K562 (cell line): ENCODE results near the gene RSPH6A. TPM values are rescaled to one million over a fixed set of nuclear protein-coding genes. Genes with fewer than 3 reads are reported as not detected.
A peak's percentile ranks its signal among the peaks of the same experiment; 100 is the strongest.

Source experiments
- ATAC-seq: fragments of 200-7000 bp; cut with Tn5 transposase; 3 replicates; pipeline ENCODE4 v1.9.1; 2020; ENCODE audit warnings: moderate library complexity
- BruUV-seq: library from RNA; stranded (reverse); fragments of 400-500 nt; replicated peaks from 2 replicates; lab custom pipeline; 2021; lab: Mats Ljungman, UMichigan
- CTCF ChIA-PET: fragments of 300-600 bp; formaldehyde crosslinking; extraction: SDS; loops from one replicate; lab custom pipeline; 2021; ENCODE audit warnings: low intra/inter-chr PET ratio; lab: Yijun Ruan, JAX
- POLR2A ChIA-PET: fragments of 300-600, 350-650 bp; sonication (Branson Sonifier 250); formaldehyde crosslinking; extraction: SDS; loops from one replicate; lab custom pipeline; 2021; ENCODE audit warnings: antibody characterized with exemption, inconsistent platforms; lab: Yijun Ruan, JAX
- DNase-seq, 4 experiments: peaks; one replicate each; pipeline versions ENCODE4 v3.0.0 to v3.0.0-alpha.2; 2011 to 2018; ENCODE audit warnings: low spot score in 3 of 4, mixed read lengths in 3 of 4; ENCODE audit errors: extremely low read depth in 1 of 4
- FAIRE-seq: peaks from 2 replicates; lab custom pipeline; 2011; peaks lifted over from hg19 to GRCh38; lab: Jason Lieb, UNC
- H2AFZ ChIP-seq: 2 replicates; pipeline ENCODE4 v1.6.0; 2011; ENCODE audit warnings: low read depth, low read length, control low read depth, inconsistent platforms
- H3K27ac ChIP-seq: fragments of 200-600 bp; 3 replicates; pipeline ENCODE4 v1.8.0; 2011; ENCODE audit warnings: low read depth, mild to moderate bottlenecking, control low read depth, inconsistent platforms, low read length, moderate library complexity, mixed read lengths; ENCODE audit errors: extremely low read depth
- H3K27me3 ChIP-seq, 2 experiments: fragments of 300-600 bp in 1 of 2; 2 replicates in 1 of 2; 3 replicates in 1 of 2; pipeline versions ENCODE4 v1.6.0 to v1.8.0; 2011; ENCODE audit warnings: inconsistent platforms in 2 of 2, low read length in 2 of 2, mild to moderate bottlenecking in 1 of 2, mixed read lengths in 1 of 2, moderate library complexity in 1 of 2; ENCODE audit not compliant: control insufficient read depth in 2 of 2, insufficient read depth in 2 of 2
- H3K36me3 ChIP-seq: fragments of 300-600 bp; 3 replicates; pipeline ENCODE4 v1.8.0; 2011; ENCODE audit warnings: mild to moderate bottlenecking, low read length, inconsistent platforms; ENCODE audit not compliant: control insufficient read depth, insufficient read depth
- H3K4me1 ChIP-seq, 2 experiments: fragments of 200-600 bp in 1 of 2; replicated peaks in 1 of 2; 2 replicates in 1 of 2; 3 replicates in 1 of 2; pipeline versions ENCODE4 v1.5.1 to v1.8.0; 2011; ENCODE audit warnings: inconsistent platforms in 2 of 2, low read length in 2 of 2, mild to moderate bottlenecking in 1 of 2, mixed read lengths in 1 of 2, moderate library complexity in 1 of 2; ENCODE audit not compliant: control insufficient read depth in 2 of 2, insufficient read depth in 2 of 2
- H3K4me2 ChIP-seq: 2 replicates; pipeline ENCODE4 v1.6.1; 2011; ENCODE audit warnings: low read length, control low read depth, inconsistent platforms, mixed read lengths; ENCODE audit not compliant: insufficient read depth
- H3K4me3 ChIP-seq: fragments of 200-600 bp; sonication (generic), shearing (Covaris generic); 2 replicates; pipeline ENCODE4 v1.5.1; 2016; ENCODE audit warnings: control low read depth, inconsistent platforms
- H3K79me2 ChIP-seq: fragments of 200-600 bp; 3 replicates; pipeline ENCODE4 v1.8.0; 2011; ENCODE audit warnings: low read length, inconsistent platforms; ENCODE audit not compliant: control insufficient read depth, insufficient read depth
- H3K9ac ChIP-seq, 2 experiments: 2 replicates each; pipeline versions ENCODE4 v1.6.0 to v1.6.1; 2011; ENCODE audit warnings: low read depth in 2 of 2, low read length in 2 of 2, control low read depth in 1 of 2, inconsistent platforms in 1 of 2, mild to moderate bottlenecking in 1 of 2, mixed read lengths in 1 of 2; ENCODE audit not compliant: insufficient read depth in 1 of 2
- H3K9me1 ChIP-seq: one replicate; pipeline ENCODE4 v1.6.0; 2011; ENCODE audit warnings: inconsistent platforms, mild to moderate bottlenecking, low read length, moderate library complexity; ENCODE audit not compliant: control insufficient read depth, insufficient read depth
- H3K9me3 ChIP-seq: replicated peaks from 2 replicates; pipeline ENCODE4 v1.5.1; 2011; ENCODE audit warnings: low read depth, low read length, inconsistent platforms; ENCODE audit not compliant: control insufficient read depth, insufficient read depth
- H4K20me1 ChIP-seq: replicated peaks from 2 replicates; pipeline ENCODE4 v1.6.1; 2011; ENCODE audit warnings: low read length, inconsistent platforms, mixed read lengths; ENCODE audit not compliant: control insufficient read depth, insufficient read depth
- NFATC3 ChIP-seq: fragments of 450-650 bp; IDR thresholded peaks from 2 replicates; pipeline ENCODE4 v1.6.1; 2017; ENCODE audit warnings: mild to moderate bottlenecking
- POLR2G ChIP-seq: fragments of 200-400 bp; formaldehyde crosslinking; IDR thresholded peaks from 2 replicates; pipeline ENCODE4 v1.6.1; 2017; ENCODE audit warnings: low read depth, mild to moderate bottlenecking, antibody characterized with exemption, low read length, moderate library complexity
- SUPT5H ChIP-seq: fragments of 450-650 bp; IDR thresholded peaks from 2 replicates; pipeline ENCODE4 v1.6.1; 2016
- ZNF146 ChIP-seq: IDR thresholded peaks from one replicate; pipeline ENCODE4 v1.6.1; 2018; ENCODE audit warnings: missing compliant biosample characterization; ENCODE audit not compliant: unreplicated experiment
- WGBS: fragments of 100-300 bp; shearing (Covaris generic); methylation state at CpG from one replicate; pipeline ENCODE4 v1.1.6; 2016; ENCODE audit warnings: low coverage, mixed read lengths; ENCODE audit not compliant: insufficient coverage; ENCODE audit errors: missing lambda C conversion rate; 5-methylcytosine and 5-hydroxymethylcytosine counted together
- in situ Hi-C: fragments of 300-500 bp; cut with MboI; formaldehyde crosslinking; loops from 4 replicates; pipeline ENCODE4 v1.15.0; 2018; ENCODE audit warnings: inconsistent platforms, mixed read lengths
- intact Hi-C: fragments of 100-400 bp; cut with micrococcal nuclease; formaldehyde crosslinking; loops from 2 replicates; pipeline ENCODE4 v1.14.2; 2022
- polyA plus RNA-seq, 8 experiments: library from polyadenylated mRNA; depleted of rRNA in 4 of 8; stranded (reverse) in 5 of 8; unstranded in 3 of 8; fragments of >200 nt; fragmentation: Nextera tagmentation in 2 of 8; fragmentation: Illumina TruSeq in 1 of 8; extraction: Ambion mirVana in 2 of 8; extraction: Trizol in 1 of 8; gene quantifications; 2 replicates each; pipeline versions ENCODE4 v1.2.1 to v1.2.3, GENCODE V29; 2011 to 2014; ENCODE audit warnings: inconsistent platforms in 1 of 8, missing spikeins in 1 of 8
- total RNA-seq, 7 experiments: library from RNA; depleted of rRNA in 6 of 7; stranded (reverse); fragments of >200 nt in 6 of 7; fragmentation: Illumina TruSeq in 2 of 7; extraction: Trizol in 2 of 7; gene quantifications; 2 replicates each; pipeline versions ENCODE4 v1.2.1 to v1.2.3, GENCODE V29; 2011 to 2021; ENCODE audit warnings: low replicate concordance in 1 of 7

Gene RSPH6A
- total and polyA plus RNA-seq, 9 of the 15 experiments (the other 6 are each of a cell fraction or from before 2014, with no cell fraction given): 0.03 to 0.15 (median 0.07) TPM; not detected in 5

GRCh38 chr19:45820413-45821102 is 5.5 kb upstream of the RSPH6A start:
- peak overlapping the region in 1 of 2 experiments; percentile 55; a peak in 1 of 4 replicates for H3K9ac ChIP-seq
- no peak for DNase-seq
- H3K27me3 ChIP-seq: no peaks in the 10 kb centered on the region
- ATAC-seq: no peak
- ChIA-PET POLR2A (interaction anchor here (0.6 to 1.4 kb wide), 7 partner anchors 9 to 175 kb away, joined by 3 to 5 read pairs (median 3); partner anchors contain the start of gene IRF2BP1), CTCF (no interaction called here)
- in situ Hi-C loops: no loop called here
- peak; percentile 26 for FAIRE-seq
- peaks cover 13% of the 10 kb centered on the region; the same call in 1 of the 2 replicates for H4K20me1 ChIP-seq
- no TSS peak for BruUV-seq
- peak; percentile 44 for TF ChIP-seq POLR2G
- no peak for TF ChIP-seq NFATC3
- H3K4me2 ChIP-seq: no peak overlapping the region
- H2AFZ ChIP-seq: no peak overlapping the region
- peaks cover 5% of the 10 kb centered on the region for H3K9me1 ChIP-seq
- intact Hi-C loops: no loop called here
- H3K27ac ChIP-seq: no peak overlapping the region
- no peaks in the 10 kb centered on the region for H3K79me2 ChIP-seq
- H3K36me3 ChIP-seq: peaks cover 67% of the 10 kb centered on the region; the same call in 2 of the 3 replicates
- peaks cover 0 to 36% of the 10 kb centered on the region in 2 experiments; a peak in 3 of 5 replicates for H3K4me1 ChIP-seq
- 68% methylated on average over 19 of the region's 20 CpGs for WGBS
- H3K4me3 ChIP-seq: no peak overlapping the region
- H3K9me3 ChIP-seq: no peaks in the 10 kb centered on the region

DNA sequence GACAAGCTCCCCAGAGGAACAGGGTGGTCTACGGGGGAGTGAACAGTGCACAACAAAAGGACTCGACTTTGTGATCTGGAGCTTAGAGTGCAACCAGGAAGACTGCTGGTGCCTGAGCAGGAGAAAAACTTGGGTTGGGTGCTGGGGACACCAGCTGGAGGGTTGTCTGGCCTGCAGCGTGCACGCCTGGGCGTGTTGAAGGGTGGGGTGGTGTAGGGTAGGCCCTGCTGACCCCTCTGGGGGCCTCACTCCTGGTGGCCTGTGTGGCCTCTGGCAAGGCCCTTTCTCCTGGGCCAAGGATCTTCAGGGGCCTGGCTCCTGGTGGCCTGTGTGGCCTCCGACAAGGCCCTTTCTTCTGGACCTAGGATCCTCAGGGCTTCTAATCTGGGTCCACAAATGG is 4.7 kb upstream of the RSPH6A start:
- 85% methylated on average over 4 of the region's 6 CpGs for WGBS

More for the DNA sequence above, 4.7 kb upstream of the RSPH6A start:
- CTCF ChIA-PET: no interaction called here
- DNase-seq: no peak
- no peak overlapping the region for H3K27ac ChIP-seq
- H3K27me3 ChIP-seq: no peaks in the 10 kb centered on the region
- ATAC-seq: no peak
- H3K4me3 ChIP-seq: no peak overlapping the region
- peaks cover 0 to 38% of the 10 kb centered on the region in 2 experiments; a peak in 3 of 5 replicates for H3K4me1 ChIP-seq
- intact Hi-C loops: loop anchor here (5.0 to 10.0 kb wide), 2 partner anchors 193 to 255 kb away; no protein-coding TSS in a partner anchor
- H3K9me1 ChIP-seq: peaks cover 3% of the 10 kb centered on the region
- H3K9me3 ChIP-seq: no peaks in the 10 kb centered on the region
- H3K9ac ChIP-seq: 0 out of 4 replicates have a peak overlapping the region, but pooled peaks of 1 of the 2 experiments have one; percentile 70
- FAIRE-seq: no peak
- H3K4me2 ChIP-seq: no peak overlapping the region
- peaks cover 63% of the 10 kb centered on the region; the same call in 2 of the 3 replicates for H3K36me3 ChIP-seq
- in situ Hi-C loops: no loop called here
- no TSS peak for BruUV-seq
- H4K20me1 ChIP-seq: peaks cover 13% of the 10 kb centered on the region; the same call in 1 of the 2 replicates
- no peak overlapping the region for H2AFZ ChIP-seq
- no peaks in the 10 kb centered on the region for H3K79me2 ChIP-seq
- TF ChIP-seq ZNF146 (CRISPR knock-in tag): no peak
- TF ChIP-seq SUPT5H: 0 out of 2 replicates have a peak, but pooled peaks have one; percentile 1
- POLR2A ChIA-PET: interaction anchor here (0.6 to 1.4 kb wide), 4 partner anchors 41 to 174 kb away, joined by 3 to 6 read pairs (median 4); partner anchors contain the start of gene IRF2BP1
